DND-41 (cell line): Measurements from ENCODE around the gene OTOGL.

Experiments used
- ATAC-seq: fragments of 200-7000 bp; cut with Tn5 transposase; 3 replicates; pipeline ENCODE4 v1.9.1; 2021; ENCODE audit warnings: low read depth; ENCODE audit not compliant: insufficient read depth
- DNase-seq: peaks from one replicate; pipeline ENCODE4 v3.0.0-alpha.2; 2020
- H2AFZ ChIP-seq: 2 replicates; pipeline ENCODE4 v1.6.0; 2012; ENCODE audit warnings: low read depth, low read length
- H3K27ac ChIP-seq: 2 replicates; pipeline ENCODE4 v1.5.1; 2012; ENCODE audit warnings: low read length, inconsistent platforms
- H3K27me3 ChIP-seq: fragments of 200-600 bp; sonication (generic); 2 replicates; pipeline ENCODE4 v1.6.0; 2012; ENCODE audit warnings: low read length, mild to moderate bottlenecking, inconsistent platforms; ENCODE audit not compliant: insufficient read depth, poor library complexity
- H3K36me3 ChIP-seq: 2 replicates; pipeline ENCODE4 v1.5.1; 2012; ENCODE audit warnings: low read length, inconsistent platforms; ENCODE audit not compliant: insufficient read depth
- H3K4me1 ChIP-seq: 2 replicates; pipeline ENCODE4 v1.5.1; 2012; ENCODE audit warnings: mild to moderate bottlenecking, low read length; ENCODE audit not compliant: insufficient read depth
- H3K4me2 ChIP-seq: 2 replicates; pipeline ENCODE4 v1.6.0; 2012; ENCODE audit warnings: mild to moderate bottlenecking, moderate library complexity, low read length, inconsistent platforms; ENCODE audit not compliant: insufficient read depth
- H3K4me3 ChIP-seq, 2 experiments: fragments of 200-600 bp in 1 of 2; shearing (Covaris generic) in 1 of 2; 2 replicates each; pipeline ENCODE4 v1.5.1; 2012 to 2016; ENCODE audit warnings: inconsistent platforms in 2 of 2, low read length in 2 of 2, mild to moderate bottlenecking in 2 of 2, low read depth in 1 of 2, moderate library complexity in 1 of 2
- H3K79me2 ChIP-seq: 2 replicates; pipeline ENCODE4 v1.6.0; 2012; ENCODE audit warnings: low read length, inconsistent platforms; ENCODE audit not compliant: insufficient read depth
- H3K9ac ChIP-seq: 2 replicates; pipeline ENCODE4 v1.6.0; 2012; ENCODE audit warnings: low read depth, mild to moderate bottlenecking, inconsistent platforms, low read length, moderate library complexity
- H3K9me3 ChIP-seq: 2 replicates; pipeline ENCODE4 v1.5.1; 2012; ENCODE audit warnings: low read length, moderate library complexity, mild to moderate bottlenecking, inconsistent platforms; ENCODE audit not compliant: insufficient read depth, severe bottlenecking
- H4K20me1 ChIP-seq: 2 replicates; pipeline ENCODE4 v1.6.0; 2012; ENCODE audit warnings: low read length; ENCODE audit not compliant: insufficient read depth
- EZH2 ChIP-seq: IDR thresholded peaks from 3 replicates; pipeline ENCODE4 v1.6.1; 2012; ENCODE audit warnings: borderline replicate concordance, low read depth, mild to moderate bottlenecking, moderate library complexity, low read length, inconsistent platforms; ENCODE audit not compliant: severe bottlenecking
- TF ChIP-seq, protein P1 (sequence below): IDR thresholded peaks from 2 replicates; pipeline ENCODE4 v1.5.1; 2012; ENCODE audit warnings: borderline replicate concordance, low read length, moderate library complexity, mild to moderate bottlenecking; ENCODE audit not compliant: poor library complexity, severe bottlenecking; ENCODE audit errors: extremely low read depth

Gene OTOGL

DNA sequence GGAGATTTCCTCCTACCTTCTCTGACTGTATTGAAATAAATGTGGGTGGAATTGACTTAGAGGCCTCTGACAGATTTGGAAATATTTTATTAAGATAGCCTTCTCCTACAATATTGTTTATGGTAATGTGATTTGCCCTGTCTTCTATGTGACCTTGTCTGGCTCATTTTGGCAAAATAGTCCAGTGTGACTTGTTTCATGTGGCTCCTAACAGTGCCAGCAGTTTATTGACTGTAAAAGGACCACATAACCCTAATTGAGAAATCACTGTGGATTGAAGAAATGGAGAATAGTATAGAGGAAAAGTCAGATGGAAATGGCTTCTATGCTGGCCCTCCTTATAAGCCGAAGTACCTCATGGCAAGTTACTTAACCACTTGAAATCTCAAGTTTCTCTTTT is 173.8 kb downstream of the OTOGL start:
- Histone ChIP-seq H3K9ac (no peak overlapping the region), H2AFZ (no peak overlapping the region), H3K4me2 (no peak overlapping the region), H3K9me3 (no peaks in the 10 kb centered on the region), H3K27ac (no peak overlapping the region), H3K27me3 (no peaks in the 10 kb centered on the region), H4K20me1 (no peaks in the 10 kb centered on the region), H3K4me1 (no peaks in the 10 kb centered on the region), H3K4me3 (no peak overlapping the region), H3K36me3 (no peaks in the 10 kb centered on the region), H3K79me2 (no peaks in the 10 kb centered on the region)
- TF ChIP-seq, protein P1, sequence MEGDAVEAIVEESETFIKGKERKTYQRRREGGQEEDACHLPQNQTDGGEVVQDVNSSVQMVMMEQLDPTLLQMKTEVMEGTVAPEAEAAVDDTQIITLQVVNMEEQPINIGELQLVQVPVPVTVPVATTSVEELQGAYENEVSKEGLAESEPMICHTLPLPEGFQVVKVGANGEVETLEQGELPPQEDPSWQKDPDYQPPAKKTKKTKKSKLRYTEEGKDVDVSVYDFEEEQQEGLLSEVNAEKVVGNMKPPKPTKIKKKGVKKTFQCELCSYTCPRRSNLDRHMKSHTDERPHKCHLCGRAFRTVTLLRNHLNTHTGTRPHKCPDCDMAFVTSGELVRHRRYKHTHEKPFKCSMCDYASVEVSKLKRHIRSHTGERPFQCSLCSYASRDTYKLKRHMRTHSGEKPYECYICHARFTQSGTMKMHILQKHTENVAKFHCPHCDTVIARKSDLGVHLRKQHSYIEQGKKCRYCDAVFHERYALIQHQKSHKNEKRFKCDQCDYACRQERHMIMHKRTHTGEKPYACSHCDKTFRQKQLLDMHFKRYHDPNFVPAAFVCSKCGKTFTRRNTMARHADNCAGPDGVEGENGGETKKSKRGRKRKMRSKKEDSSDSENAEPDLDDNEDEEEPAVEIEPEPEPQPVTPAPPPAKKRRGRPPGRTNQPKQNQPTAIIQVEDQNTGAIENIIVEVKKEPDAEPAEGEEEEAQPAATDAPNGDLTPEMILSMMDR = no peak
- no peak for TF ChIP-seq EZH2
- DNase-seq (no peak), ATAC-seq (no peak)

DNA sequence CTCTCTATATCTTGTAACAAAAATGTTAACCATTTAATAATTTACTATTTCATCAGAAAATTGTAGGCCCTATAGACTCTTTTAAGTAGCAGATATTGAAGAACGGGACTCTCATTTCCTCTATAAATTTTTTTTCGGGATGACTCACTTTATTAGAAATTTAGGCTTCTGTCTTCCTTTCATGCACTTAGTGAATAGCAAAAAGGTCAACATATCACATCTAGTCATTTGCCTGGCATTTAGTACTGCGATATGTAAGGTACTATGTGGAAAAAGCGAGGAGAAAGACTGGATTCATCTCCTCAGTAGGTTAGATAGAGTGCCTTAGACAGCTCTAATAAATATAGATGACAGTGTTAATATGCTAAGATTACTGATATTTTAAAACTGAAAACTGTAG is 178.4 kb downstream of the OTOGL start:
- Histone ChIP-seq H3K36me3 (no peaks in the 10 kb centered on the region), H3K27me3 (no peaks in the 10 kb centered on the region), H2AFZ (no peak overlapping the region), H3K4me1 (no peaks in the 10 kb centered on the region), H3K4me3 (no peak overlapping the region), H3K27ac (no peak overlapping the region), H3K9ac (no peak overlapping the region), H3K9me3 (no peaks in the 10 kb centered on the region), H3K4me2 (no peak overlapping the region), H4K20me1 (no peaks in the 10 kb centered on the region), H3K79me2 (no peaks in the 10 kb centered on the region)
- ATAC-seq (no peak), DNase-seq (no peak)
- TF ChIP-seq, protein P1 = no peak
- TF ChIP-seq EZH2 = no peak

DNA sequence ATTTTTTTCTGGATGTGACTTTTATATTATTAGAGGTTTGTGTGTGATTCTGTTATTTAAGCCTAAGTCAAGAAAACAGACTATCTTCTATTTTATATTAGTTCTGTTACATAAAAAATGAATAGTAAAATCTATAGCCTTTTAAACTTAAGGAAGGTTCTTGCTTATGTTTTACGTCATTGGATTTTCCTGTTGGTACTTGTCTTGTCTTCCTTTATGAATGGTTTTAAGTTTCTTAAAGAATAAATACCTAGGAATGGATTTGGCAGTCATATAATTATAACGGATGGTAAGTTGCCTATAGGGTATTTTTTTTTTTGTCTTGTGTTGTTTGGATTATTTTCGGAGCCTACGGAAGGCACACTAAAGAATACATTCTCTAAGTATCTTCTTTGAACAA is 182.9 kb downstream of the OTOGL start:
- no peaks in the 10 kb centered on the region for H3K4me1 ChIP-seq
- H4K20me1 ChIP-seq = no peaks in the 10 kb centered on the region
- H3K9ac ChIP-seq = no peak overlapping the region
- no peaks in the 10 kb centered on the region for H3K36me3 ChIP-seq
- DNase-seq (no peak), ATAC-seq (no peak)
- H3K79me2 ChIP-seq = no peaks in the 10 kb centered on the region
- no peak for TF ChIP-seq EZH2
- TF ChIP-seq, protein P1 = no peak
- H3K4me2 ChIP-seq = no peak overlapping the region
- no peaks in the 10 kb centered on the region for H3K9me3 ChIP-seq
- no peak overlapping the region for H3K4me3 ChIP-seq
- H2AFZ ChIP-seq = no peak overlapping the region
- H3K27me3 ChIP-seq = no peaks in the 10 kb centered on the region
- H3K27ac ChIP-seq = no peak overlapping the region

DNA sequence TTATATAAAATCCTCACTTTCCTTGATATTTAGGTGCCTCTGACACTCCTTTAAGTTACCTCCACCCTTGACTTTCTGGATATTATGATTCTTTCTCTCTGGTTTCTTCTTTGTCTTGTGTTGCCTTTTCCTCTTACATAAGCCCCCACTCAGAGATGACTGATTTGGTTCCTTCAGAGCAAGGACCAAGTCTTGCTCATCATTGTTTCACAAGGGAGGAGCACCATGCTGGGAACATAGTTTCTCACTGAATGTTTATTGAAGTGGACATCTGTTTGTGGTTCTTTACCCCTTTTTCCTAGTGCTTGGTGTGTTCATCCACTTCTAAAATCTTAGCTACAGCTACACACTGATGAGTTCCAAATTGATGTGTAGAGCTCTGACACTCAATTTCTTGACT is 183.4 kb downstream of the OTOGL start:
- Histone ChIP-seq H3K79me2 (no peaks in the 10 kb centered on the region), H3K27me3 (no peaks in the 10 kb centered on the region), H2AFZ (no peak overlapping the region), H3K36me3 (no peaks in the 10 kb centered on the region), H3K4me3 (no peak overlapping the region), H4K20me1 (no peaks in the 10 kb centered on the region), H3K27ac (no peak overlapping the region), H3K9ac (no peak overlapping the region), H3K4me1 (no peaks in the 10 kb centered on the region), H3K9me3 (no peaks in the 10 kb centered on the region), H3K4me2 (no peak overlapping the region)
- ATAC-seq (no peak), DNase-seq (no peak)
- TF ChIP-seq, protein P1 = no peak
